HG03139 (cell line): ENCODE results near the gene TNKS1BP1.
"Not testable (repeated sequence)": the region's sequence is repeated elsewhere in the genome, so short reads cannot be mapped to it uniquely, and the experiment has no call there.

Source experiments
- ATAC-seq: cut with Tn5 transposase; IDR thresholded peaks from one replicate; pipeline ENCODE4 v1.9.1; 2021; ENCODE audit not compliant: unreplicated experiment

Gene TNKS1BP1

DNA sequence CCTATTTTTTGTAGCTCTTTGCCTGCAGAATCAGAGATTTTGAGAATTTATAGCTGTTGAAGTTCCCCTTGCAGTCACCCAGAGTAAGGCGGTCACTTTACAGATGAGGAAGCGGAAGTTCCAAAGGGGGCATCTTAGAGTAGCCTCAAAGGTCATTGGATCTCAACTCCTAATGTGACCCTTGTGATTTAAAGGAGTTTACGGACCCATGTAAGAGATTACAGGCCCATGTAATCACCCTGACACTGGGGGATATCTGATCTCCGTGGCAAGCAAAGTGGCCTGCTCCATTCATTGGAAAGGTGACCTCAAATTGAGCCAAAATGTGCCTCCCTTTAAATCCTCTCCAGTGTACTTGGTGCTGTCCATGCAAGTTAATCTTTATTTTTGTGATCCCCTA lies 29.1 kb upstream of the TNKS1BP1 start:
- no peak for ATAC-seq

GRCh38 chr11:57353446-57353845 lies 28.7 kb upstream of the TNKS1BP1 start:
- no peak for ATAC-seq

GRCh38 chr11:57353036-57353435 lies 28.3 kb upstream of the TNKS1BP1 start:
- ATAC-seq: no peak

- no peak for ATAC-seq
Measured at GRCh38 chr11:57349491-57350274, 24.9 kb upstream of the TNKS1BP1 start.

GRCh38 chr11:57348636-57349313 lies 24.0 kb upstream of the TNKS1BP1 start:
- ATAC-seq: no peak

- ATAC-seq: no peak
Measured at GRCh38 chr11:57348052-57348451, 23.3 kb upstream of the TNKS1BP1 start.

GRCh38 chr11:57347336-57347735 lies 22.6 kb upstream of the TNKS1BP1 start:
- ATAC-seq: no peak

- ATAC-seq: peak; percentile 66
Measured at GRCh38 chr11:57345555-57346211, 20.9 kb upstream of the TNKS1BP1 start.

DNA sequence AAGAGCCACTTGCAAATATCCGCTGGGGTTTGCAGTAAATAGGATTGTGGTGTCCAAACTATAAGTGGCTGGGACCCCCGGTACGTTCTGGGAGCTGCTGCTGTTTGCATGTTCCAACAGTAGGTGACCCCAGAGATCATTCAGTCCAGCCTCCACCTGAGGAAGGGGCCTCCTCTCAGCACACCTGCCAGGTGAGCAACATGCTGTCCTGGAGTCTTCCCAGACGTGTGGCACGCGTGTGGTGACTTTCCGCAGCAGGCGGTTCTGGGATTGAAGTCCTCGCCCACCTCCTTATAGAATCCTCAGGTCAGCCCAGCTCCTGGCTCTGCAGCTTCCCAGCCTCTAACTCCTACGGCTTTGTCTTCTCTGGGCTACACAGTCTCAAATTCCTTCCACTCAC lies 20.1 kb upstream of the TNKS1BP1 start:
- ATAC-seq: no peak

- ATAC-seq: no peak
Measured at GRCh38 chr11:57343825-57344224, 19.1 kb upstream of the TNKS1BP1 start.

- no peak for ATAC-seq
Measured at GRCh38 chr11:57342702-57343101, 17.9 kb upstream of the TNKS1BP1 start.

DNA sequence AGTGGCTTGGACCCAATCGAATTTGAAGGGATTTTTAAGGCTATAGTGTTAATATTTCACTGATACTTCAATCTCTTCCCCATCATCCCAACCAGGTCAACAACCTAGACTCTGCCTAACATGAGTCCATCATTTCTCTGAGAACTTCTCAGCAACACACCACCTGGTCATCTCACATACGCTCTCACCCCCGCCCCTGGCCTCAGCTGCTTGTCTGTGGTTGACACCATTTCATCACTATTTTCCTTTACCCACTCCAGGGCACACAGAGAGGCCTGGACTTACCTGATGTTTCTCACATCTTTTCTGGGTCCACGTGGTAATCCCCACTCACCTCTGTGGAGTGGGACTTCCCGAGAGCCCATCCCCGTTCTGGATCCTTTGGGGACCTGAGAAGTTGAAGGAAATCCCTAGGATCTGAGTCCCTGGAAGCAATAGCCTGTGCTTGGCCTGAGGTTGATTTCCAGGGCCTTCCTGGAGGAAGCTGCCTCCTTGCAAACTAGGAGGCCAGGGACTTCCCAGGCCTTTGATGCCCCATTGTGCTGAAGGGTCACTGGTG lies 16.6 kb upstream of the TNKS1BP1 start:
- ATAC-seq: no peak

DNA sequence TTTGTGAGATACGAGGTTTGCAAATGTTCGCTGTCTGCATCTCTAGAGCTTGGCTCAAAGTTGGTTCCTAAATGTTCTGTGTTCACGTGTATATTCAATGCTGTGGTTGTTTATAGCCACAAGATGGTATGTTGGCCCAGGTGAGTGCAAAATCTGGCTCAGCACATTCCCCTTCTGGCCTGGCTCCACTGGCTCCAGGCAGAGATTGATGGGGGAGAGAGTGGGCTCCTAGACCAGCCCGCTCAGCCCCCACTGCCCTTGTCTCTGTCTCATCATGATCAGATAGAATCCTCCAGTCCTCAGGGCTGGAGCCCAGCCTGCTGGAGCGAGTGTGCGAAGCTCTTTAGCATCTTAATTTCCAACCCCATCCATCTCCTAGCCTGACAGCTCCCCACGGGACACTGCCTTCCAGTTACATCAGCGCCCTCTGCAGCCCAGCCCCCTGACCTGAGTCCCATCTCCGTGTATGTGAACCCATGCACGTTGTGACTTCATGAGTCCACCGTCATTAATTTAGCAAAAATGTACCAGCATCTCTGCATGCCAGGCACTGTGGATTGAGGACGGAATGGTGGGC lies 15.4 kb upstream of the TNKS1BP1 start:
- no peak for ATAC-seq

DNA sequence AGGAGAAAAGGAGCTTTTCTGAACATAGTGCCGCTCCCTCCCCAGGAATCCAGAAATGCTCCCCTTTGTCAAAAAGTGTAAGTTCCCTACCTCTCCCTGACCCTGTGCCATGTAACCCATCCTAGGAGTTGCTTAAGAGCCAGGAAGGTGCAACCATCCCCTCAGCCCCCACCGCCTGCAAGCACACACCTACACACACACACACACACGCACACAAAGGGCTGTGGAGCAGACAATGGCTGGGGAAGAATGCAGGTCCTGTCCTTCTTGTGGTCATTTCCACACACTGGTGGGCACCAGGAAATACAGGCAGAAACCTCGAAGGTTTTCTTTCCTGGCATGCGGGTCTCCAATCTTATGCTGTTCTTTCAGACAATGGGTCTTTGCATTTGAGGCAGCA lies 14.6 kb upstream of the TNKS1BP1 start:
- ATAC-seq: no peak

DNA sequence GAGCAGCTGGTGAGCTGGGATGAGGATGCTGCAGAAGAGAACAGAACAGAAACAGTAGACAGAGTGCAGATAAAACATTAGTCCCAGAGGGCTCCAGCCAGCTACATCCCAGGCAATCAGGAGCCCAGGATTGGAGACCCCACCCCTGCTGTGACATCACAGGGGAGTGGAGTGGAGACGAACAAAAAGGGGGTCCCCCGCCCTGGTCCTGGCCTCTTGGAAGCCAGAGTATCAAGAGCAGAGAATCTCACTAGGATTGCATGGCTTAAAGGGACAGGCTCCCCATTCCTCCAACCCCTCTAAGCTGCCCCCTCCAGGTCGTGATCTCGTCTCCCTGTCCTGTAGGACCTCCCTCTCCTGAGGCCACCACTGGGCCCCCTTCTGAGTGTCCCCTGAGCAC lies 13.4 kb upstream of the TNKS1BP1 start, which contains the start of gene P2RX3:
Gene P2RX3, plus strand, starts transcription at position 211 of the 400 bp plus-strand sequence. CDS start 199 bp downstream, outside the sequence.
- ATAC-seq: no peak

GRCh38 chr11:57336856-57337255 lies 12.1 kb upstream of the TNKS1BP1 start:
- not testable (repeated sequence) for ATAC-seq

GRCh38 chr11:57336111-57336666 lies 11.4 kb upstream of the TNKS1BP1 start:
- ATAC-seq: no peak

- ATAC-seq: peak; percentile 98
Measured at GRCh38 chr11:57335343-57336110, 10.8 kb upstream of the TNKS1BP1 start, which contains the start of gene SSRP1. SSRP1 (minus strand) TSS chr11:57335892; CDS start chr11:57335121, 771 bp downstream.

DNA sequence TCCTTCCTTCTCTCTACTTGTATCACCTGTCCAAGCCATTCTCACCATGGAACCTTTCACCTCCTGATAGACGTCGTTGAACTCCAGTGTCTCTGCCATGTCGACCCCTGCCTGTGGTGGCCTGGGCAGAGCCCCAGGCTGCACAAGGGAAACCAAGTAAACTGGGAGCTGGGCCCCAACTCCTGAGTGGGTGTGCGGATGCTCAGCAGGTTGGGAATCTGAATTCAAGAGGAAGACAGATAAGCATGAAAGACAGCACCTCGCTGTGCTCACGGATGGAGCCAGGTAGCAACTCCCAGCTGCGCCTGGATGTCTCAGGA lies 10.2 kb upstream of the TNKS1BP1 start:
- no peak for ATAC-seq
